Ascending aorta (tissue), 2 donors: Measurements from ENCODE around the gene BNIP1. TPM values are rescaled to one million over a fixed set of nuclear protein-coding genes. Genes with fewer than 3 reads are reported as not detected.
"Not testable (repeated sequence)": the region's sequence is repeated elsewhere in the genome, so short reads cannot be mapped to it uniquely, and the experiment has no call there.

Experiments used
- DNase-seq, 2 donors: peaks; one replicate each; pipeline ENCODE4 v3.0.0-alpha.2; 2019; ENCODE audit warnings: low spot score in 2 of 2
- H3K27ac ChIP-seq, 2 donors: fragments of 200-600 bp; sonication (generic); one replicate each; pipeline ENCODE4 v1.5.1; 2016 to 2017; ENCODE audit warnings: mild to moderate bottlenecking in 1 of 2
- H3K27me3 ChIP-seq: fragments of 200-600 bp; sonication (generic); one replicate; pipeline ENCODE4 v1.5.1; 2017
- H3K36me3 ChIP-seq, 2 donors: fragments of 200-600 bp; sonication (generic); one replicate each; pipeline ENCODE4 v1.5.1; 2016
- H3K4me1 ChIP-seq, 2 donors: fragments of 200-600 bp; sonication (generic); one replicate each; pipeline ENCODE4 v1.5.1; 2016 to 2017; ENCODE audit warnings: mild to moderate bottlenecking in 1 of 2
- H3K4me3 ChIP-seq, 2 donors: fragments of 200-600 bp; sonication (generic); one replicate each; pipeline ENCODE4 v1.5.1; 2016 to 2017; ENCODE audit warnings: mild to moderate bottlenecking in 1 of 2
- H3K9me3 ChIP-seq, 2 donors: fragments of 200-600 bp; sonication (generic); one replicate each; pipeline ENCODE4 v1.5.1; 2016
- intact Hi-C: fragments of 100-400 bp; cut with DNase I; formaldehyde crosslinking; loops from one replicate; pipeline ENCODE4 v1.15.1; 2023
- total RNA-seq: library from RNA; depleted of rRNA; stranded (reverse); fragments of >200 nt; gene quantifications from one replicate; pipeline ENCODE4 v1.1.0, GENCODE V29; 2016
- TF ChIP-seq, protein P1 (sequence below), 3 experiments: fragments of 200-600 bp in 2 of 3; fragments of 450-650 bp in 1 of 3; sonication (generic) in 2 of 3; IDR thresholded peaks; one replicate each; pipeline ENCODE4 v1.5.1; 2016 to 2019; ENCODE audit warnings: antibody characterized with exemption in 3 of 3, mild to moderate bottlenecking in 1 of 3, moderate library complexity in 1 of 3

The BNIP1 gene
- total RNA-seq, 1 donor from 2014 or later: 11.3 TPM

DNA sequence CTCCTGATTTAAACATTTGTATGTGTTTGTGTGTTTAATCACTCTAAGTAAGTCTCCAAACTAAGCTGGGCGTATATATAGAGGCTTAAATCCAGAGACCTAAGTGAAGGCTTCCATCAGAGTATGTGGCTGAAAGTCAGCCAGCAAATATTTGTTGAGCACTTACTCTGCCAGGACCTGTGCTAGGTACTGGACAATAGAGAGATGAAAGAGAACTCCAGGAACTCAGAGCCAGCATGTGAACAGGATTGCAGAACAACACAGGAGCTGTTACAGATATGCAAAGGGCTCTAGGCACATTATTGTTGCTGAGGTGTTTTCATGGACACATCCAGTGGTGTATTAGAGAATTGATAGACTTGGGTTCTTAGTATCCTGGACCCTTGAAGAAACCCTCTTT is 4.7 kb upstream of the BNIP1 start:
- H3K4me1 ChIP-seq: no peaks in the 10 kb centered on the region
- H3K27ac ChIP-seq: no peak overlapping the region
- peaks cover 0 to 8% of the 10 kb centered on the region in 2 donors for H3K36me3 ChIP-seq
- H3K4me3 ChIP-seq: no peak overlapping the region
- H3K27me3 ChIP-seq: no peaks in the 10 kb centered on the region
- TF ChIP-seq, protein P1, sequence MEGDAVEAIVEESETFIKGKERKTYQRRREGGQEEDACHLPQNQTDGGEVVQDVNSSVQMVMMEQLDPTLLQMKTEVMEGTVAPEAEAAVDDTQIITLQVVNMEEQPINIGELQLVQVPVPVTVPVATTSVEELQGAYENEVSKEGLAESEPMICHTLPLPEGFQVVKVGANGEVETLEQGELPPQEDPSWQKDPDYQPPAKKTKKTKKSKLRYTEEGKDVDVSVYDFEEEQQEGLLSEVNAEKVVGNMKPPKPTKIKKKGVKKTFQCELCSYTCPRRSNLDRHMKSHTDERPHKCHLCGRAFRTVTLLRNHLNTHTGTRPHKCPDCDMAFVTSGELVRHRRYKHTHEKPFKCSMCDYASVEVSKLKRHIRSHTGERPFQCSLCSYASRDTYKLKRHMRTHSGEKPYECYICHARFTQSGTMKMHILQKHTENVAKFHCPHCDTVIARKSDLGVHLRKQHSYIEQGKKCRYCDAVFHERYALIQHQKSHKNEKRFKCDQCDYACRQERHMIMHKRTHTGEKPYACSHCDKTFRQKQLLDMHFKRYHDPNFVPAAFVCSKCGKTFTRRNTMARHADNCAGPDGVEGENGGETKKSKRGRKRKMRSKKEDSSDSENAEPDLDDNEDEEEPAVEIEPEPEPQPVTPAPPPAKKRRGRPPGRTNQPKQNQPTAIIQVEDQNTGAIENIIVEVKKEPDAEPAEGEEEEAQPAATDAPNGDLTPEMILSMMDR (IDR thresholded peaks at IDR 0.05): no peak
- H3K9me3 ChIP-seq: no peaks in the 10 kb centered on the region
- no peak for DNase-seq
- intact Hi-C loops: loop anchor here (5.0 to 10.0 kb wide), 2 partner anchors 427 to 855 kb away; partner anchors contain the start of gene UBTD2

DNA sequence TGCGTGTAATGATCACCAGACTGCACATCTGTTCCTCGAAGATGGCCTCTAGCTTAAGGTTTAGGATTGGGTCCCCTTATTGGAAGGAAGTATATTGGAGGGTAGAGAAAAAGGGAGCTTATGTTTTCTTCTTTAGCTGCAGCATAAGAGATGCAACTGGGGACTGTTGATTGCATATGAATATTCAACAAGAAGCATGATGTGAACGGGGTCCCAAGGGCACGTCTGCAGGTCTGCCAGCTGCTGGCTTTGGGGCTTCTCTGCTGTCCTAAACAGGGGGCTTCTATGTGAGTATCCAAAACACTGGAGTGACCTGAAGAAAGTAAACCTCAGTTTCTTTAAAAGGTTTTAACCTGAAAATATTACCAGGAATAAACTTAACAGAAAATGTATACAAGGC is 3.6 kb upstream of the BNIP1 start:
- Histone ChIP-seq H3K27me3 (no peaks in the 10 kb centered on the region), H3K27ac (no peak overlapping the region), H3K4me3 (no peak overlapping the region), H3K36me3 (peaks cover 0 to 8% of the 10 kb centered on the region in 2 donors), H3K9me3 (no peaks in the 10 kb centered on the region), H3K4me1 (peaks cover 0 to 4% of the 10 kb centered on the region in 2 donors)
- intact Hi-C loops: loop anchor here (5.0 to 10.0 kb wide), 2 partner anchors 428 to 856 kb away; partner anchors contain the start of gene UBTD2
- TF ChIP-seq, protein P1 (IDR thresholded peaks at IDR 0.05): no peak
- DNase-seq: no peak

DNA sequence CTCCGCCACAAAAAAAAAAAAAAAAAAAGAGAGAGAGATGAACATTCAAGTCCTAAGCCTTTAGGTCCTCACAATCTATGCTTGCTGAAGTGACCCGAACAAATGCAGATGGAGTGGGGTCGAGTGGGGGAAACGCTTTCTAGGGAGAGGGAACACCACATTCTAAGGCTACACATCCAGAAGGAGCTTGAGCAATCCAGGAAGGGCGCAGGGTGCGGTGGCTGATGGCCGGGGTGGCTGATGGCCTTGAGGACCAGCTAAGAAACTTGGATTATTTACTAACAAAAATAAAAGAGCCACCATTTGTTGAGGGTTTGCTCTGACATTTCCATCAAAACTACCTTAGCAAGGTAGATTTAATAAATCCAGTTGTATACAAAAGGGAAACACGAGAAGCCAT is 764 bp upstream of the BNIP1 start:
- intact Hi-C loops: loop anchor here (5.0 to 10.0 kb wide), 2 partner anchors 431 to 859 kb away; partner anchors contain the start of gene UBTD2
- Histone ChIP-seq H3K4me1 (peaks cover 0 to 4% of the 10 kb centered on the region in 2 donors), H3K9me3 (no peaks in the 10 kb centered on the region), H3K4me3 (no peak overlapping the region), H3K27ac (no peak overlapping the region), H3K36me3 (peaks cover 4 to 17% of the 10 kb centered on the region in 2 donors), H3K27me3 (no peaks in the 10 kb centered on the region)
- TF ChIP-seq, protein P1 (IDR thresholded peaks at IDR 0.05): no peak
- no peak for DNase-seq

DNA sequence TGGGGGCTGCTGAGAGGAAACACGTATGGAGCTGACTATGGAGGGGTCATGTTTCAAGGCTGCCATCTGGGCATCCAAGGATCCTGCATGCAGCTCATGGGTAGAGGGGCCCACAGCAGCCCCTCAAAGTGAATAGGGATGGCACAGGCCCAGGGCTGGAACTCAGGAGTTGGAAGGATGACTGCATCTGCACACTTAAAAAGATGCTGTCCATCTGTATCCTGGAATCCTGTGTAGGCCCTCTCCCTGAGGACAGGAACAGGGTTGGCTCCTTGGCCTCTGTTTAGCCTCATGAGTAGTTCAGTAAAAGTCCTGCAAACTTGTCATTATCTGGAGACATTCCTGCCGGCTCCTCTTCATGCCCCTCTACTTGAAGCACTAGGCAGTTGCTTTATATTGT is 4.0 kb downstream of the BNIP1 start:
- Histone ChIP-seq H3K36me3 (peaks cover 13 to 47% of the 10 kb centered on the region in 2 donors), H3K27ac (no peak overlapping the region), H3K4me3 (no peak overlapping the region), H3K27me3 (no peaks in the 10 kb centered on the region), H3K4me1 (peaks cover 0 to 4% of the 10 kb centered on the region in 2 donors), H3K9me3 (no peaks in the 10 kb centered on the region)
- TF ChIP-seq, protein P1 (IDR thresholded peaks at IDR 0.05): no peak
- no peak for DNase-seq
- intact Hi-C loops: loop anchor here (10.0 kb wide), 1 partner anchor 864 kb away; the partner anchor contains the start of gene UBTD2

DNA sequence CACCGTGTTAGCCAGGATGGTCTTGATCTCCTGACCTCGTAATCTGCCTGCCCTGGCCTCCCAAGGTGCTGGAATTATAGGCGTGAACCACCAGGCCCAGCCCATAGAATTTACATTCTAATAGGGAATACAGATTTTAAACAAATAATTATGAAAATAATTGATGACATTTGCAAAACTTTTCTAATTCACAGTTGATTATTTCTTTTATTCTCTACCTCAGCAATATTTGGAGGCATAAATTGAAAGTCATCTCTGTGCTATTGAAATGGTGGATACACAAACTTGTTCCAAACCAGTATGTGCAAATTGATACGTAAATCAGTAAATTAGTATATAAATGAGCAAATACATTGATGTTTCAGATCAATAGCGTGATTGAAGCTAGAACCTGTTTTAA is 8.2 kb downstream of the BNIP1 start:
- no peak overlapping the region for H3K4me3 ChIP-seq
- no peak overlapping the region for H3K27ac ChIP-seq
- intact Hi-C loops: no loop called here
- DNase-seq: no peak
- no peaks in the 10 kb centered on the region for H3K4me1 ChIP-seq
- TF ChIP-seq, protein P1 (IDR thresholded peaks at IDR 0.05): no peak
- H3K27me3 ChIP-seq: no peaks in the 10 kb centered on the region
- no peaks in the 10 kb centered on the region for H3K9me3 ChIP-seq
- H3K36me3 ChIP-seq: peaks cover 47 to 78% of the 10 kb centered on the region in 2 donors

DNA sequence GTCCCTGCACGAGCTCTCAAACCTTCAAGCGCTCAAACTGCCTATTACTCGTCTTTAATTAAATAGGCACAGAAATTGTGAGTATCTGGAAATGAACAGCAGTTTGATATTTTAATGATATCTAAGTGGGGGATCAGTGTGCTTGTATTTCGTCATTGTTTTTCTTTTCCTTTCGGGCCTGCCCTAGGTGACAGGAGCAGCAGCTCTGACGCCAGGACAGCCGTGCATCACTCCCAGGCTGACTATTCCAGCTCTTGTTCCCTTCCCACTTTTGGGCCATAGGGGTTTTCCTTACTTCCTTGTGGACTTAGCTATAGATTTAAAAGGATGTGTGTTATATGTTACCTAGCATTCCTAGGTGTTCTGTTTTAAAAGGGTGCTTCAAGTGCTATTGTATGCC is 9.5 kb downstream of the BNIP1 start:
- no peaks in the 10 kb centered on the region for H3K27me3 ChIP-seq
- no peak overlapping the region for H3K27ac ChIP-seq
- intact Hi-C loops: no loop called here
- H3K4me1 ChIP-seq: no peaks in the 10 kb centered on the region
- TF ChIP-seq, protein P1 (IDR thresholded peaks at IDR 0.05): no peak
- H3K4me3 ChIP-seq: no peak overlapping the region
- peaks cover 52 to 78% of the 10 kb centered on the region in 2 donors for H3K36me3 ChIP-seq
- no peaks in the 10 kb centered on the region for H3K9me3 ChIP-seq
- DNase-seq: no peak

DNA sequence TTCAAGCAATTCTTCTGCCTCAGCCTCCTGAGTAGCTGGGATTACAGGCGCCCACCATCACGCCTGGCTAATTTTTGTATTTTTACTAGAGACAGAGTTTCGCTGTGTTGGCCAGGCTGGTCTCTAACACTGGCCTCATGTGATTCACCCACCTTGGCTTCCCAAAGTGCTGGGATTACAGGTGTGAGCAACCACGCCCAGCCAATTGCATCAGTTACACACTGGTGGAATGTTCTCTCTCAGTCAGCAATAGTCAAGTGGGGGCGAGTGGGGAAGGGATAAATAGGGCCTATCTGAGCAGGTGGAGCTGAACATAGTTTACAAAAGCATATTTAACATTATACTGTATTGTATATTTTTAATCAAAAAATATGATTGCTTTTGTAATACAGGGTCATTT is 10.3 kb downstream of the BNIP1 start:
- H3K9me3 ChIP-seq, H3K4me3 ChIP-seq, DNase-seq, intact Hi-C loops, H3K27me3 ChIP-seq, H3K4me1 ChIP-seq, H3K27ac ChIP-seq: not testable (repeated sequence)
- H3K36me3 ChIP-seq: peaks cover 55 to 70% of the 10 kb centered on the region in 2 donors
